H1 (cell line): Measurements from ENCODE around the gene UTP14A. TPM values are rescaled to one million over a fixed set of nuclear protein-coding genes. Genes with fewer than 3 reads are reported as not detected.

Experiments used
- CTCF ChIA-PET: fragments of 300-600 bp; sonication (Branson Sonifier 250); formaldehyde crosslinking; loops from one replicate; lab custom pipeline; 2021; ENCODE audit not compliant: partially characterized antibody; lab: Charles Lee
- POLR2A ChIA-PET: fragments of 300-600 bp; sonication (Branson Sonifier 250); formaldehyde crosslinking; loops from one replicate; lab custom pipeline; 2021; ENCODE audit warnings: inconsistent platforms; ENCODE audit not compliant: partially characterized antibody; lab: Charles Lee
- DNase-seq, 2 experiments: peaks; one replicate each; pipeline versions ENCODE4 v3.0.0 to v3.0.0-alpha.2; 2010 to 2022; ENCODE audit warnings: low spot score in 2 of 2, low read depth in 1 of 2, mixed read lengths in 1 of 2
- FAIRE-seq: peaks from 2 replicates; lab custom pipeline; 2011; peaks lifted over from hg19 to GRCh38; lab: Jason Lieb, UNC
- H2AFZ ChIP-seq: 2 replicates; pipeline ENCODE4 v1.8.1; 2012; ENCODE audit warnings: low read length, inconsistent platforms
- H2AK5ac ChIP-seq: 2 replicates; pipeline ENCODE4 v1.6.1; 2013; ENCODE audit warnings: low read depth, low read length
- H2BK120ac ChIP-seq: replicated peaks from 2 replicates; pipeline ENCODE3; 2013; ENCODE audit warnings: low read depth, low read length, inconsistent platforms
- H2BK12ac ChIP-seq: 2 replicates; pipeline ENCODE4 v1.6.1; 2013; ENCODE audit warnings: low read depth, low read length
- H2BK15ac ChIP-seq: 2 replicates; pipeline ENCODE4 v1.6.1; 2013; ENCODE audit warnings: low read length
- H2BK20ac ChIP-seq: 2 replicates; pipeline ENCODE4 v1.6.1; 2013; ENCODE audit warnings: low read length
- H2BK5ac ChIP-seq: 2 replicates; pipeline ENCODE4 v1.6.1; 2013; ENCODE audit warnings: low read depth, low read length
- H3K14ac ChIP-seq: 2 replicates; pipeline ENCODE4 v1.6.1; 2013; ENCODE audit warnings: inconsistent platforms; ENCODE audit not compliant: insufficient read length
- H3K18ac ChIP-seq: 2 replicates; pipeline ENCODE4 v1.6.1; 2013; ENCODE audit warnings: low read length; ENCODE audit errors: extremely low read depth
- H3K23ac ChIP-seq: 2 replicates; pipeline ENCODE4 v1.6.1; 2013; ENCODE audit warnings: inconsistent platforms; ENCODE audit not compliant: insufficient read length
- H3K23me2 ChIP-seq: 2 replicates; pipeline ENCODE4 v1.6.1; 2013; ENCODE audit warnings: low read depth, low read length
- H3K27ac ChIP-seq: 2 replicates; pipeline ENCODE4 v1.6.1; 2011; ENCODE audit warnings: low read depth, low read length, inconsistent platforms
- H3K27me3 ChIP-seq, 4 experiments: replicated peaks in 1 of 4; 1 replicate in 1 of 4; 2 replicates in 3 of 4; pipeline versions ENCODE4 v1.6.1 to v1.8.1; 2011 to 2013; ENCODE audit warnings: low read length in 3 of 4, mild to moderate bottlenecking in 3 of 4, inconsistent platforms in 2 of 4, mixed read lengths in 2 of 4, moderate library complexity in 1 of 4; ENCODE audit not compliant: control insufficient read depth in 3 of 4, insufficient read depth in 3 of 4; ENCODE audit errors: extremely low read depth in 1 of 4
- H3K36me3 ChIP-seq, 4 experiments: 2 replicates each; pipeline versions ENCODE4 v1.6.1 to v1.8.1; 2011 to 2013; ENCODE audit warnings: mild to moderate bottlenecking in 4 of 4, low read length in 3 of 4, moderate library complexity in 2 of 4, control low read depth in 1 of 4, inconsistent platforms in 1 of 4; ENCODE audit not compliant: insufficient read depth in 4 of 4, control insufficient read depth in 2 of 4
- H3K4ac ChIP-seq: replicated peaks from 2 replicates; pipeline ENCODE3; 2013; ENCODE audit warnings: low read length, low read depth, mixed read lengths, inconsistent platforms; ENCODE audit not compliant: insufficient read length
- H3K4me1 ChIP-seq, 4 experiments: replicated peaks in 1 of 4; 1 replicate in 1 of 4; 2 replicates in 3 of 4; pipeline versions ENCODE4 v1.6.1 to v1.8.1; 2011 to 2013; ENCODE audit warnings: low read length in 3 of 4, inconsistent platforms in 2 of 4, mixed read lengths in 1 of 4; ENCODE audit not compliant: insufficient read depth in 4 of 4, control insufficient read depth in 3 of 4
- H3K4me2 ChIP-seq, 2 experiments: 2 replicates each; pipeline versions ENCODE4 v1.6.1 to v1.8.1; 2011 to 2013; ENCODE audit warnings: low read depth in 2 of 2, low read length in 2 of 2, control low read depth in 1 of 2, inconsistent platforms in 1 of 2, mild to moderate bottlenecking in 1 of 2; ENCODE audit not compliant: insufficient read depth in 1 of 2
- H3K4me3 ChIP-seq, 4 experiments: fragments of 200-600, 300-600 bp in 1 of 4; sonication (generic), shearing (Covaris generic), sonication (Bioruptor Twin) in 1 of 4; 2 replicates each; pipeline versions ENCODE4 v1.5.1 to v1.8.1; 2011 to 2016; ENCODE audit warnings: low read length in 4 of 4, low read depth in 3 of 4, control low read depth in 2 of 4, inconsistent platforms in 2 of 4, mild to moderate bottlenecking in 2 of 4, mixed read lengths in 1 of 4, moderate library complexity in 1 of 4; ENCODE audit not compliant: insufficient read depth in 2 of 4; ENCODE audit errors: extremely low read depth in 1 of 4
- H3K56ac ChIP-seq: replicated peaks from 2 replicates; pipeline ENCODE3; 2013; ENCODE audit warnings: low read depth, mild to moderate bottlenecking, mixed read lengths, low read length, inconsistent platforms; ENCODE audit not compliant: insufficient read length
- H3K79me1 ChIP-seq: 2 replicates; pipeline ENCODE4 v1.6.1; 2013; ENCODE audit warnings: low read depth, low read length, control low read depth
- H3K79me2 ChIP-seq, 2 experiments: 2 replicates each; pipeline versions ENCODE4 v1.6.1 to v1.8.1; 2012 to 2013; ENCODE audit warnings: low read length in 2 of 2, mild to moderate bottlenecking in 2 of 2, inconsistent platforms in 1 of 2; ENCODE audit not compliant: insufficient read depth in 2 of 2, control insufficient read depth in 1 of 2
- H3K9ac ChIP-seq, 4 experiments: replicated peaks in 1 of 4; 1 replicate in 1 of 4; 2 replicates in 3 of 4; pipeline versions ENCODE4 v1.6.1 to v1.8.1; 2011 to 2013; ENCODE audit warnings: low read depth in 3 of 4, low read length in 3 of 4, control low read depth in 2 of 4, mild to moderate bottlenecking in 2 of 4, moderate library complexity in 2 of 4, inconsistent platforms in 1 of 4; ENCODE audit errors: extremely low read depth in 1 of 4
- H3K9me3 ChIP-seq, 2 experiments: 2 replicates each; pipeline versions ENCODE4 v1.6.1 to v1.8.1; 2012 to 2013; ENCODE audit warnings: mild to moderate bottlenecking in 2 of 2, moderate library complexity in 2 of 2, control low read depth in 1 of 2, inconsistent platforms in 1 of 2, low read depth in 1 of 2, low read length in 1 of 2, mixed read lengths in 1 of 2; ENCODE audit not compliant: insufficient read depth in 2 of 2
- H4K20me1 ChIP-seq, 2 experiments: replicated peaks in 1 of 2; 2 replicates each; pipeline versions ENCODE3 to v1.8.1; 2011 to 2013; ENCODE audit warnings: inconsistent platforms in 2 of 2, low read length in 2 of 2, mild to moderate bottlenecking in 1 of 2; ENCODE audit not compliant: insufficient read depth in 2 of 2, control insufficient read depth in 1 of 2
- H4K5ac ChIP-seq: 2 replicates; pipeline ENCODE4 v1.6.1; 2013; ENCODE audit warnings: low read length, low read depth, mixed read lengths, inconsistent platforms; ENCODE audit not compliant: insufficient read length
- H4K8ac ChIP-seq: 2 replicates; pipeline ENCODE4 v1.8.0; 2013; ENCODE audit warnings: mild to moderate bottlenecking, moderate library complexity, low read length, inconsistent platforms; ENCODE audit not compliant: insufficient read depth; ENCODE audit errors: extremely low read depth
- H4K91ac ChIP-seq: replicated peaks from 2 replicates; pipeline ENCODE3; 2013; ENCODE audit warnings: low read length, mixed read lengths, inconsistent platforms; ENCODE audit not compliant: insufficient read length
- EP300 ChIP-seq, 2 experiments: IDR thresholded peaks; 1 replicate in 1 of 2; 2 replicates in 1 of 2; pipeline ENCODE4 v1.6.1; 2011 to 2012; ENCODE audit warnings: low read depth in 2 of 2, low read length in 2 of 2, mild to moderate bottlenecking in 2 of 2, borderline replicate concordance in 1 of 2, inconsistent platforms in 1 of 2, moderate library complexity in 1 of 2
- EZH2 ChIP-seq: fragments of 200-600 bp; sonication (generic); IDR thresholded peaks from 2 replicates; pipeline ENCODE4 v1.7.1; 2012; ENCODE audit warnings: low read depth, mild to moderate bottlenecking, moderate library complexity, low read length, inconsistent platforms; ENCODE audit not compliant: severe bottlenecking
- KDM1A ChIP-seq: fragments of 200-600, 300-600 bp; sonication (generic); IDR thresholded peaks from 2 replicates; pipeline ENCODE4 v1.7.1; 2016; ENCODE audit warnings: mild to moderate bottlenecking, low read length, borderline replicate concordance
- NRF1 ChIP-seq: IDR thresholded peaks from 2 replicates; pipeline ENCODE4 v1.6.1; 2011; ENCODE audit warnings: mild to moderate bottlenecking, low read depth, low read length, improper control_type of control experiment
- RBBP5 ChIP-seq: IDR thresholded peaks from 2 replicates; pipeline ENCODE4 v1.7.1; 2012; ENCODE audit warnings: low read depth, mild to moderate bottlenecking, inconsistent platforms, low read length, moderate library complexity, borderline replicate concordance
- SIX5 ChIP-seq: IDR thresholded peaks from 2 replicates; pipeline ENCODE4 v1.6.1; 2011; ENCODE audit warnings: mild to moderate bottlenecking, low read depth, low read length
- SP4 ChIP-seq: IDR thresholded peaks from 2 replicates; pipeline ENCODE4 v1.6.1; 2012; ENCODE audit warnings: low read length, inconsistent platforms
- SUZ12 ChIP-seq: fragments of 200-600 bp; sonication (generic); IDR thresholded peaks from 2 replicates; pipeline ENCODE4 v1.6.1; 2012; ENCODE audit warnings: mild to moderate bottlenecking, inconsistent platforms, low read length, moderate library complexity, mixed read lengths
- TAF7 ChIP-seq: optimal IDR thresholded peaks from 2 replicates; pipeline ENCODE3; 2011; ENCODE audit warnings: low read depth, mild to moderate bottlenecking, inconsistent platforms, low read length, moderate library complexity, borderline replicate concordance
- TEAD4 ChIP-seq: IDR thresholded peaks from 2 replicates; pipeline ENCODE4 v1.6.1; 2012; ENCODE audit warnings: low read depth, low read length, inconsistent platforms, mixed read lengths
- WGBS, 2 experiments: shearing (Covaris generic) in 1 of 2; methylation state at CpG; one replicate each; pipeline versions ENCODE4 v1.1.6 to v1.1.7; 2013 to 2015; ENCODE audit warnings: low lambda C conversion rate in 2 of 2, mixed read lengths in 2 of 2, inconsistent platforms in 1 of 2, low coverage in 1 of 2, missing lambda C conversion rate in 1 of 2; ENCODE audit not compliant: insufficient replicate concordance in 2 of 2, insufficient coverage in 1 of 2, insufficient read length in 1 of 2; ENCODE audit errors: extremely low coverage in 1 of 2, missing lambda C conversion rate in 1 of 2; 5-methylcytosine and 5-hydroxymethylcytosine counted together
- polyA plus RNA-seq, 7 experiments: library from polyadenylated mRNA; depleted of rRNA in 3 of 7; stranded (reverse) in 5 of 7; unstranded in 2 of 7; fragments of >200 nt in 5 of 7; fragments of 200-250 nt in 2 of 7; gene quantifications; 1 replicate in 5 of 7; 2 replicates in 1 of 7; 4 replicates in 1 of 7; pipeline versions ENCODE4 v1.2.1 to v1.2.3, GENCODE V29; 2011 to 2013; ENCODE audit warnings: missing spikeins in 2 of 7, mixed read lengths in 2 of 7
- total RNA-seq: library from RNA; stranded (reverse); fragmentation: NEBNext Ultra II Directional; extraction: Animal tissue kit (Norgen Biotek cat#: 25700); gene quantifications from 2 replicates; pipeline ENCODE4 v1.2.1, GENCODE V29; 2021

UTP14A gene
- total and polyA plus RNA-seq, 2 of the 8 experiments (the other 6 are each of a cell fraction or from before 2014, with no cell fraction given) = 4.5 to 24.0 TPM

GRCh38 chrX:129872524-129872923, 33.4 kb upstream of the UTP14A start:
- Histone ChIP-seq H3K23me2 (no peaks in the 10 kb centered on the region), H3K56ac (no peak overlapping the region), H2AFZ (no peak overlapping the region), H2BK20ac (no peak overlapping the region), H3K9ac (no peak overlapping the region), H2BK5ac (no peak overlapping the region), H3K14ac (no peak overlapping the region), H3K4me3 (no peak overlapping the region), H2BK15ac (no peak overlapping the region), H3K18ac (no peak overlapping the region), H2BK120ac (no peak overlapping the region), H3K79me1 (no peaks in the 10 kb centered on the region), H3K27ac (no peak overlapping the region), H3K23ac (no peak overlapping the region), H3K4ac (no peak overlapping the region), H2BK12ac (no peak overlapping the region), H3K4me2 (no peak overlapping the region), H4K91ac (no peak overlapping the region), H4K20me1 (no peaks in the 10 kb centered on the region), H3K27me3 (no peaks in the 10 kb centered on the region), H4K5ac (no peak overlapping the region), H3K79me2 (no peaks in the 10 kb centered on the region), H2AK5ac (no peak overlapping the region), H3K36me3 (no peaks in the 10 kb centered on the region), H3K9me3 (no peaks in the 10 kb centered on the region), H4K8ac (no peak overlapping the region), H3K4me1 (peaks cover 0 to 2% (median 0%) of the 10 kb centered on the region in 4 experiments; a peak in 1 of 7 replicates)
- TF ChIP-seq SP4 (no peak), SIX5 (no peak), EZH2 (no peak), SUZ12 (no peak), TEAD4 (no peak), RBBP5 (no peak), EP300 (IDR thresholded peaks at IDR 0.05; ENCODE audit: borderline replicate concordance in 1 of 2, low read depth in 2 of 2, low read length in 2 of 2) (no peak), TAF7 (no peak), KDM1A (no peak), NRF1 (no peak)
- ChIA-PET CTCF (no interaction called here), POLR2A (no interaction called here)
- WGBS, 2 experiments = 100% methylated on average over 1 of the region's 2 CpGs; no CpG with 5 or more reads in 1 of the 2 experiments
- FAIRE-seq = no peak
- no peak for DNase-seq
